K562 (cell line): ENCODE measurements around the gene SPTAN1. TPM values are rescaled to one million over a fixed set of nuclear protein-coding genes. Genes with fewer than 3 reads are reported as not detected.
A peak's percentile ranks its signal among the peaks of the same experiment; 100 is the strongest.

Source experiments
- BACH1 ChIP-seq: fragments of 200-800 bp; sonication (Bioruptor generic); IDR thresholded peaks from 2 replicates; pipeline ENCODE4 v1.6.1; 2016; ENCODE audit warnings: missing genetic modification characterization, missing compliant biosample characterization
- BCLAF1 ChIP-seq, 2 experiments: fragments of 450-650 bp in 1 of 2; IDR thresholded peaks; 2 replicates each; pipeline ENCODE4 v1.6.1; 2011 to 2017; ENCODE audit warnings: low read depth in 2 of 2, antibody characterized with exemption in 1 of 2, borderline replicate concordance in 1 of 2, low read length in 1 of 2, mild to moderate bottlenecking in 1 of 2, mixed read lengths in 1 of 2; ENCODE audit not compliant: control insufficient read depth in 1 of 2
- HSF4 ChIP-seq: fragments of 250-450 bp; sonication (Bioruptor Pico); IDR thresholded peaks from 2 replicates; pipeline ENCODE4 v2.1.2; 2022; ENCODE audit warnings: mild to moderate bottlenecking, moderate library complexity, borderline replicate concordance
- IRF9 ChIP-seq: fragments of 450-650 bp; IDR thresholded peaks from 2 replicates; pipeline ENCODE4 v1.6.1; 2016; ENCODE audit warnings: missing biosample characterization, missing genetic modification characterization
- MXD1 ChIP-seq: fragments of 250-450 bp; sonication (Bioruptor Pico); IDR thresholded peaks from 2 replicates; pipeline ENCODE4 v1.8.0; 2021; ENCODE audit warnings: borderline replicate concordance, mild to moderate bottlenecking, moderate library complexity; ENCODE audit not compliant: poor library complexity, severe bottlenecking
- NFIX ChIP-seq: fragments of 250-450 bp; sonication (Bioruptor Pico); IDR thresholded peaks from 2 replicates; pipeline ENCODE4 v1.4.0; 2020; ENCODE audit warnings: low read depth, mild to moderate bottlenecking, moderate library complexity
- SMAD3 ChIP-seq: fragments of 450-650 bp; formaldehyde crosslinking; conservative IDR thresholded peaks from 2 replicates; pipeline ENCODE4 v1.4.0; 2020; ENCODE audit warnings: mild to moderate bottlenecking
- ZNF174 ChIP-seq: fragments of 250-450 bp; sonication (Bioruptor Pico); IDR thresholded peaks from 2 replicates; pipeline ENCODE4 v1.4.0; 2020; ENCODE audit warnings: mild to moderate bottlenecking
- ZNF224 ChIP-seq: sonication (generic); formaldehyde crosslinking; IDR thresholded peaks from 2 replicates; pipeline ENCODE4 v1.8.0; 2022; ENCODE audit warnings: mild to moderate bottlenecking, missing genetic modification reagents
- ZNF3 ChIP-seq: fragments of 250-450 bp; sonication (Bioruptor Pico); IDR thresholded peaks from 2 replicates; pipeline ENCODE4 v1.5.0; 2021; ENCODE audit warnings: mild to moderate bottlenecking, moderate library complexity
- polyA plus RNA-seq, 8 experiments: library from polyadenylated mRNA; depleted of rRNA in 4 of 8; stranded (reverse) in 5 of 8; unstranded in 3 of 8; fragments of >200 nt; fragmentation: Nextera tagmentation in 2 of 8; fragmentation: Illumina TruSeq in 1 of 8; extraction: Ambion mirVana in 2 of 8; extraction: Trizol in 1 of 8; gene quantifications; 2 replicates each; pipeline versions ENCODE4 v1.2.1 to v1.2.3, GENCODE V29; 2011 to 2014; ENCODE audit warnings: inconsistent platforms in 1 of 8, missing spikeins in 1 of 8
- total RNA-seq, 7 experiments: library from RNA; depleted of rRNA in 6 of 7; stranded (reverse); fragments of >200 nt in 6 of 7; fragmentation: Illumina TruSeq in 2 of 7; extraction: Trizol in 2 of 7; gene quantifications; 2 replicates each; pipeline versions ENCODE4 v1.2.1 to v1.2.3, GENCODE V29; 2011 to 2021; ENCODE audit warnings: low replicate concordance in 1 of 7
- TF ChIP-seq, protein P1 (sequence below): sonication (generic); formaldehyde crosslinking; IDR thresholded peaks from 2 replicates; pipeline ENCODE4 v1.8.1; 2023; ENCODE audit warnings: mild to moderate bottlenecking, missing genetic modification reagents
- TF ChIP-seq, protein P2 (sequence below): sonication (generic); formaldehyde crosslinking; IDR thresholded peaks from 2 replicates; pipeline ENCODE4 v1.8.0; 2022; ENCODE audit warnings: missing genetic modification reagents, mild to moderate bottlenecking, borderline replicate concordance

Gene SPTAN1
- total and polyA plus RNA-seq, 9 of the 15 experiments (the other 6 are each of a cell fraction or from before 2014, with no cell fraction given) = 1.5 to 13.5 (median 6.8) TPM

GRCh38 chr9:128504485-128505413 lies 47.6 kb upstream of the SPTAN1 start, which contains the start of gene GLE1 (continued):
- TF ChIP-seq, protein P1, sequence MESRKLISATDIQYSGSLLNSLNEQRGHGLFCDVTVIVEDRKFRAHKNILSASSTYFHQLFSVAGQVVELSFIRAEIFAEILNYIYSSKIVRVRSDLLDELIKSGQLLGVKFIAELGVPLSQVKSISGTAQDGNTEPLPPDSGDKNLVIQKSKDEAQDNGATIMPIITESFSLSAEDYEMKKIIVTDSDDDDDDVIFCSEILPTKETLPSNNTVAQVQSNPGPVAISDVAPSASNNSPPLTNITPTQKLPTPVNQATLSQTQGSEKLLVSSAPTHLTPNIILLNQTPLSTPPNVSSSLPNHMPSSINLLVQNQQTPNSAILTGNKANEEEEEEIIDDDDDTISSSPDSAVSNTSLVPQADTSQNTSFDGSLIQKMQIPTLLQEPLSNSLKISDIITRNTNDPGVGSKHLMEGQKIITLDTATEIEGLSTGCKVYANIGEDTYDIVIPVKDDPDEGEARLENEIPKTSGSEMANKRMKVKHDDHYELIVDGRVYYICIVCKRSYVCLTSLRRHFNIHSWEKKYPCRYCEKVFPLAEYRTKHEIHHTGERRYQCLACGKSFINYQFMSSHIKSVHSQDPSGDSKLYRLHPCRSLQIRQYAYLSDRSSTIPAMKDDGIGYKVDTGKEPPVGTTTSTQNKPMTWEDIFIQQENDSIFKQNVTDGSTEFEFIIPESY = no peak
- TF ChIP-seq IRF9 (tag) = no peak
- TF ChIP-seq, protein P2, sequence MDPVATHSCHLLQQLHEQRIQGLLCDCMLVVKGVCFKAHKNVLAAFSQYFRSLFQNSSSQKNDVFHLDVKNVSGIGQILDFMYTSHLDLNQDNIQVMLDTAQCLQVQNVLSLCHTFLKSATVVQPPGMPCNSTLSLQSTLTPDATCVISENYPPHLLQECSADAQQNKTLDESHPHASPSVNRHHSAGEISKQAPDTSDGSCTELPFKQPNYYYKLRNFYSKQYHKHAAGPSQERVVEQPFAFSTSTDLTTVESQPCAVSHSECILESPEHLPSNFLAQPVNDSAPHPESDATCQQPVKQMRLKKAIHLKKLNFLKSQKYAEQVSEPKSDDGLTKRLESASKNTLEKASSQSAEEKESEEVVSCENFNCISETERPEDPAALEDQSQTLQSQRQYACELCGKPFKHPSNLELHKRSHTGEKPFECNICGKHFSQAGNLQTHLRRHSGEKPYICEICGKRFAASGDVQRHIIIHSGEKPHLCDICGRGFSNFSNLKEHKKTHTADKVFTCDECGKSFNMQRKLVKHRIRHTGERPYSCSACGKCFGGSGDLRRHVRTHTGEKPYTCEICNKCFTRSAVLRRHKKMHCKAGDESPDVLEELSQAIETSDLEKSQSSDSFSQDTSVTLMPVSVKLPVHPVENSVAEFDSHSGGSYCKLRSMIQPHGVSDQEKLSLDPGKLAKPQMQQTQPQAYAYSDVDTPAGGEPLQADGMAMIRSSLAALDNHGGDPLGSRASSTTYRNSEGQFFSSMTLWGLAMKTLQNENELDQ (CRISPR knock-in tag) = no peak
- peak; percentile 57; the same call in 1 of the 2 replicates for TF ChIP-seq SMAD3 (CRISPR knock-in tag)
- no peak for TF ChIP-seq NFIX (CRISPR knock-in tag)
- no peak for TF ChIP-seq ZNF174 (CRISPR knock-in tag)
- TF ChIP-seq BCLAF1 (IDR thresholded peaks at IDR 0.05; ENCODE audit: borderline replicate concordance in 1 of 2, control insufficient read depth in 1 of 2, low read depth in 2 of 2, low read length in 1 of 2) = no peak
- no peak for TF ChIP-seq HSF4 (CRISPR knock-in tag)
- TF ChIP-seq MXD1 (CRISPR knock-in tag) = no peak
- no peak for TF ChIP-seq ZNF3 (CRISPR knock-in tag)
- no peak for TF ChIP-seq BACH1 (tag)
- no peak for TF ChIP-seq ZNF224 (CRISPR knock-in tag)
